Cardiac fibroblast (primary cell): ENCODE results near the gene ZBTB7C.

Source experiments
- DNase-seq, 2 donors: peaks; one replicate each; pipeline versions ENCODE4 v3.0.0 to v3.0.0-alpha.2; 2010; ENCODE audit warnings: low read depth in 2 of 2
- H3K4me3 ChIP-seq, 2 donors: replicated peaks in 1 of 2; 1 replicate in 1 of 2; 2 replicates in 1 of 2; pipeline ENCODE4 v1.5.1; 2011; ENCODE audit warnings: low read depth in 2 of 2, low read length in 2 of 2, mild to moderate bottlenecking in 2 of 2, moderate library complexity in 1 of 2
- CTCF ChIP-seq: IDR thresholded peaks from one replicate; pipeline ENCODE4 v1.5.1; 2011; ENCODE audit warnings: low read depth, mild to moderate bottlenecking, low read length, inconsistent platforms

ZBTB7C gene

DNA sequence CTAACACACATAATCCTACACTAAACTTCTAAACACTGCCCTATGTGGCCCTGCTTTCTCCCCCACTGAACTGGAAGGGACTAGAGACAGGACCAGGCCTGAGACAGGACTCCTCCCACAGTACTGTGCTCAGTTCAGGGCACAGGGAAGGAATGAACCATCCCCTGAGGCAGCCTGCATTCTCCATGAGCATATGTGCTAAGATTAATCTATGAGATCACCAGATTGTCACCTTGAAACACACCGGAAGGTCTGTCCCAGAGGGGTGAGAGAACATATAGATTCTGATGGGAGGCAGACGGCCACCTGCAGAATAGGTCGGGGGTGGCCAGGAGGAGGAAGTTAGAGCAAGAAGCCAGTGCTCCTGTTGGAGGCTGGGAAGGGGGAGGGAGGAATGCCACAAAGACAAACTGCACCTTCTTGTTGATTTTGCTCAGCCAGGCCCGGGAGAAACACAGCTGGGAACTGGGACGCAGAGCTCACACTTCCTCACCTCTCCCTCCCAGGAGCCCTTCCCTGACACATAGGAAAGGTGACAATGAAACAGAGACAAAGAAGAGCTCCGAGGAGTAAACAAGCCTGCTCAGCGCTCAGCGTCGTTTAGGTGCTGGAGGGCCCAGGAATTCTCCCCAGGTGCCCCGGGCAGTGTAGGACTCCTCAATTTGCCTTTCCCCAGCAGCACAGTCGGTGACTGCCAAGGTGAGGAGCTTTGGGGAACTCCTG is 52.1 kb downstream of the ZBTB7C start:
- H3K4me3 ChIP-seq: no peak overlapping the region
- no peak for DNase-seq

DNA sequence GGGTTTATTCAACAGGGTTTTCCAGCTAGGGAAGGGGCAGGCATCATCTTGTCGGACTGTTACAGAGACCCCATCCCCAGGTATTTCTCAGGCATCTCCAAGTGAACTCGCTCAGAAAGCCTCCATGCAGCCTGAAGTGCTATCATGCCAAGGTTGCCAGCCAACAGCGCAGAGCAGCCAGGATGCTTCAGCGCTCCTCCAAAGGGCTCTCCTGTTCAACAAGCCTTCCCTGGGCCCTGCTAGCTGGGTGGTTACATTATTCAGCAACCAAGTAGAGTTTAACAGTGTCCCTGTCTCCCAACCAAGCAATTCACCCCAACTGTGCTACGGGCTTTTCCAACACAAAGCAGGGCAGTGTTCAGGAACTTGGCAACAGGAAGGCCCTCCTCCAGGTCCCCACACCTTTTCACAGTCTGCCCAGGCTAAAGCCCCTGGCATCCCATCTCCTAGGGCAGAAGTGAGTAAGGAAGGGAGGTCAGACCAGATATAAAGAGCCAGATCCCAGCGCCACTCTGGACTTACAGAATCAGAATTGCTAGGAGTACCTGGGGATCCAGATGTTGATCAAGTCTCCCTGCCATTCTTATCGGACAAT is 52.9 kb downstream of the ZBTB7C start:
- H3K4me3 ChIP-seq: no peak overlapping the region
- no peak for TF ChIP-seq CTCF
- DNase-seq: no peak

More for the DNA sequence above, 52.1 kb downstream of the ZBTB7C start:
- no peak for TF ChIP-seq CTCF

GRCh38 chr18:48355276-48356115 is 53.7 kb downstream of the ZBTB7C start:
- TF ChIP-seq CTCF: no peak
- H3K4me3 ChIP-seq: no peak overlapping the region
- DNase-seq: no peak

GRCh38 chr18:48354746-48355260 is 54.4 kb downstream of the ZBTB7C start:
- TF ChIP-seq CTCF: no peak
- H3K4me3 ChIP-seq: no peak overlapping the region
- no peak for DNase-seq

GRCh38 chr18:48352051-48352755 is 57.0 kb downstream of the ZBTB7C start:
- no peak for TF ChIP-seq CTCF
- no peak for DNase-seq
- no peak overlapping the region for H3K4me3 ChIP-seq
